Astrocyte (in vitro differentiated cells and primary cell): ENCODE results near the gene ZNF541. TPM values are rescaled to one million over a fixed set of nuclear protein-coding genes. Genes with fewer than 3 reads are reported as not detected.

Experiments used
- DNase-seq: peaks from one replicate; pipeline ENCODE4 v3.0.0-alpha.2; 2010; ENCODE audit warnings: low read depth
- FAIRE-seq: peaks from 2 replicates; lab custom pipeline; 2011; peaks lifted over from hg19 to GRCh38; lab: Jason Lieb, UNC
- H2AFZ ChIP-seq: 2 replicates; pipeline ENCODE4 v1.6.0; 2012; ENCODE audit warnings: low read depth, low read length, inconsistent platforms
- H3K27ac ChIP-seq: 2 replicates; pipeline ENCODE4 v1.5.1; 2011; ENCODE audit warnings: low read depth, low read length, inconsistent platforms
- H3K27me3 ChIP-seq: 2 replicates; pipeline ENCODE4 v1.6.0; 2011; ENCODE audit warnings: low read length, inconsistent platforms; ENCODE audit not compliant: insufficient read depth
- H3K36me3 ChIP-seq: 2 replicates; pipeline ENCODE4 v1.5.1; 2011; ENCODE audit warnings: low read length, inconsistent platforms; ENCODE audit not compliant: insufficient read depth
- H3K4me1 ChIP-seq: 2 replicates; pipeline ENCODE4 v1.5.1; 2011; ENCODE audit warnings: low read length, inconsistent platforms; ENCODE audit not compliant: insufficient read depth
- H3K4me2 ChIP-seq: 2 replicates; pipeline ENCODE4 v1.6.0; 2012; ENCODE audit warnings: low read length, inconsistent platforms
- H3K4me3 ChIP-seq: 2 replicates; pipeline ENCODE4 v1.5.1; 2011; ENCODE audit warnings: low read depth, mild to moderate bottlenecking, low read length, inconsistent platforms; ENCODE audit not compliant: insufficient read depth
- H3K79me2 ChIP-seq: 2 replicates; pipeline ENCODE4 v1.6.0; 2012; ENCODE audit warnings: mild to moderate bottlenecking, low read length, inconsistent platforms; ENCODE audit not compliant: insufficient read depth
- H3K9ac ChIP-seq: 2 replicates; pipeline ENCODE4 v1.6.0; 2012; ENCODE audit warnings: mild to moderate bottlenecking, low read length, inconsistent platforms
- H3K9me3 ChIP-seq: 2 replicates; pipeline ENCODE4 v1.5.1; 2012; ENCODE audit warnings: low read depth, mild to moderate bottlenecking, low read length, inconsistent platforms; ENCODE audit not compliant: insufficient read depth
- H4K20me1 ChIP-seq: 2 replicates; pipeline ENCODE4 v1.6.0; 2012; ENCODE audit warnings: low read length, inconsistent platforms; ENCODE audit not compliant: insufficient read depth
- H3K27ac Mint-ChIP-seq: one replicate; pipeline ENCODE4 v1.8.0; 2021; ENCODE audit warnings: mild to moderate bottlenecking, mixed read lengths; ENCODE audit not compliant: unreplicated experiment
- H3K27me3 Mint-ChIP-seq: one replicate; pipeline ENCODE4 v1.8.0; 2021; ENCODE audit warnings: low read depth, mixed read lengths; ENCODE audit not compliant: unreplicated experiment
- H3K36me3 Mint-ChIP-seq: one replicate; pipeline ENCODE4 v1.8.0; 2021; ENCODE audit warnings: low read depth, mixed read lengths; ENCODE audit not compliant: unreplicated experiment
- H3K4me1 Mint-ChIP-seq: one replicate; pipeline ENCODE4 v1.8.0; 2021; ENCODE audit warnings: low read depth, mixed read lengths; ENCODE audit not compliant: unreplicated experiment
- H3K4me3 Mint-ChIP-seq: one replicate; pipeline ENCODE4 v1.8.0; 2021; ENCODE audit warnings: mild to moderate bottlenecking, moderate library complexity, mixed read lengths; ENCODE audit not compliant: unreplicated experiment
- H3K9me3 Mint-ChIP-seq: one replicate; pipeline ENCODE4 v1.8.0; 2021; ENCODE audit warnings: mild to moderate bottlenecking, mixed read lengths; ENCODE audit not compliant: unreplicated experiment
- EZH2 ChIP-seq: IDR thresholded peaks from 2 replicates; pipeline ENCODE4 v1.6.1; 2012; ENCODE audit warnings: mild to moderate bottlenecking, low read length, inconsistent platforms; ENCODE audit not compliant: insufficient read depth
- total RNA-seq: library from RNA; stranded (reverse); gene quantifications from 2 replicates; pipeline ENCODE4 v1.2.1, GENCODE V29; 2021
- TF ChIP-seq, protein P1 (sequence below): IDR thresholded peaks from 2 replicates; pipeline ENCODE4 v1.5.1; 2011; ENCODE audit warnings: low read depth, mild to moderate bottlenecking, inconsistent platforms, low read length, moderate library complexity; ENCODE audit not compliant: insufficient read depth

Gene ZNF541
- total RNA-seq, 1 donor from 2014 or later, result not detected

DNA sequence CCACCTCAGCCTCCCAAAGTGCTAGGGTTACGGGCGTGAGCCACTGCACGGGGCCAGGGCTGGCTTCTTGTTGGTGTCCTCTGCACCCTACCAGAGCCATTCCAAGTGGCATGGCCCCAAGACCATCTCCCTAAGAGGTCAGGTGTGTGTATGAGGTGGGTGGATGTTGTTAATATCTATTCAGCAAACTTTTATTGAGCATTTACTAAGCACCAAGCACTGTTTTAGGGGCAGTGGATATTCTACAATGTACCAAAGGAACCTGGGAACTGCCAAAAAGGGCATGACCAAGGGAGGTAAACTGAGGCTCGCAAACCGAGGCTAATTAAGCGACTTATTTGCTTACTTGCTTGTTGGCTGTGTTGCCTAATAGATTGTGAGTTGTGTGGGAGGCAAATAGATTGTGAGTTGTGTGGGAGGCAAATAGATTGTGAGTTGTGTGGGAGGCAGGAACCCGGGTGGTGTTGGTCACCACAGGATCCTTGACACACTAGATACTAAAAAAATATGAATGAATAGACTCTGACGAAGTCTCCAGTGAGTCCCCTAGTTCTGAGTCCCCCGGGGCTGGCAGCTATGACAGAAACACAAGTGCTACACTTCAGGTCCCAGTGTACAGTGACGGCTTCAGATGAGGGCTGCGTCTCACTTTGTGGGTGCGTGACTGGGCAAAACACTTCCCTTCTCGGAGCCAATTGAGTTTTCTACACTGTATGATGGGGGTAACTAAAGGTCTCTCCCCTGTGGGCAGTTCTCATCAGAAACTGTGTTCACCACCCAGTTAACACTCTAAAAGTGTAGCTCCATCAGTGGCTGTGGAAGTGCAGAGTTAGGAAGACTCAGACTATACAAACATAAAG lies 31.0 kb upstream of the ZNF541 start:
- H3K9me3 Mint-ChIP-seq, result no peaks in the 10 kb centered on the region

DNA sequence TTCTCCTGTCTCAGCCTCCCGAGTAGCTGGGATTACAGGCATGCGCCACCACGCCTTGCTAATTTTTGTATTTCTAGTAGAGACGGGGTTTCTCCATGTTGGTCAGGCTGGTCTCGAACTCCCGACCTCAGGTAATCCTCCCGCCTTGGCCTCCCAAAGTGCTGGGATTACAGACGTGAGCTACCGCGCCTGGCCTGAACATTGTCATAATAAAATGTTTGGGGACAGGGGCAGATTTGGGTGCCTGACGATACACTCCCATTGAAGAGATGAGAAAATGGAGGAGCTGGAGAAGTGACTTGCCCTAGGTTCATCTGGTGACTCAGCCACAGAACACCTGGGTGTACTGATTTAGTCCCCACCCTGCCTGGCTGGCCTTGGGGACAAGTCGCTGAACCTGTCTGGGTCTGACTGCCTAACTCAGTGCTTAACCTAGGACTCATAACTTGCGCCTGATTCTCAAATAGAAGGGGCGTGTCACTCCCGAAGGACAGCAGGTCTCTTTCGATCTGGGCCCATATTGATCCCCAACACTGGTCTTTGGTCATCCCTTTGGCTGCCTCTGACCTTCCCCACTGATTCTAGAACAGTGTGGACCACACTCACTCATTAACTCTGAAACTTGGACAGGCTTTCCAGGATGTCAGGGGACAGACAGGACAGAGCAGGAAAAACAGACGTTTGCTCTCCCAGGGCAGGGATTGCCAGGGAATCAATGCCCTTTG lies 28.4 kb upstream of the ZNF541 start:
- Histone ChIP-seq H2AFZ (no peak overlapping the region), H3K27me3 (no peaks in the 10 kb centered on the region), H3K4me1 (peaks cover 12% of the 10 kb centered on the region), H3K27ac (no peak overlapping the region), H4K20me1 (no peaks in the 10 kb centered on the region), H3K9ac (peak overlapping the region; percentile 79), H3K4me2 (peak overlapping the region; percentile 89), H3K9me3 (no peaks in the 10 kb centered on the region), H3K4me3 (no peak overlapping the region), H3K36me3 (no peaks in the 10 kb centered on the region), H3K79me2 (no peaks in the 10 kb centered on the region)
- no peaks in the 10 kb centered on the region for H3K9me3 Mint-ChIP-seq
- no peaks in the 10 kb centered on the region for H3K36me3 Mint-ChIP-seq
- FAIRE-seq (no peak), DNase-seq (no peak)
- H3K4me1 Mint-ChIP-seq, result peaks cover 14% of the 10 kb centered on the region
- no peaks in the 10 kb centered on the region for H3K27me3 Mint-ChIP-seq
- TF ChIP-seq, protein P1, sequence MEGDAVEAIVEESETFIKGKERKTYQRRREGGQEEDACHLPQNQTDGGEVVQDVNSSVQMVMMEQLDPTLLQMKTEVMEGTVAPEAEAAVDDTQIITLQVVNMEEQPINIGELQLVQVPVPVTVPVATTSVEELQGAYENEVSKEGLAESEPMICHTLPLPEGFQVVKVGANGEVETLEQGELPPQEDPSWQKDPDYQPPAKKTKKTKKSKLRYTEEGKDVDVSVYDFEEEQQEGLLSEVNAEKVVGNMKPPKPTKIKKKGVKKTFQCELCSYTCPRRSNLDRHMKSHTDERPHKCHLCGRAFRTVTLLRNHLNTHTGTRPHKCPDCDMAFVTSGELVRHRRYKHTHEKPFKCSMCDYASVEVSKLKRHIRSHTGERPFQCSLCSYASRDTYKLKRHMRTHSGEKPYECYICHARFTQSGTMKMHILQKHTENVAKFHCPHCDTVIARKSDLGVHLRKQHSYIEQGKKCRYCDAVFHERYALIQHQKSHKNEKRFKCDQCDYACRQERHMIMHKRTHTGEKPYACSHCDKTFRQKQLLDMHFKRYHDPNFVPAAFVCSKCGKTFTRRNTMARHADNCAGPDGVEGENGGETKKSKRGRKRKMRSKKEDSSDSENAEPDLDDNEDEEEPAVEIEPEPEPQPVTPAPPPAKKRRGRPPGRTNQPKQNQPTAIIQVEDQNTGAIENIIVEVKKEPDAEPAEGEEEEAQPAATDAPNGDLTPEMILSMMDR, result no peak
- TF ChIP-seq EZH2, result no peak
- peak overlapping the region; percentile 83 for H3K4me3 Mint-ChIP-seq
- H3K27ac Mint-ChIP-seq, result no peak overlapping the region

More for the DNA sequence above, 31.0 kb upstream of the ZNF541 start:
- H3K4me1 Mint-ChIP-seq, result peaks cover 11% of the 10 kb centered on the region
- Histone ChIP-seq H3K9me3 (no peaks in the 10 kb centered on the region), H3K27me3 (no peaks in the 10 kb centered on the region), H3K4me1 (peaks cover 9% of the 10 kb centered on the region), H3K36me3 (no peaks in the 10 kb centered on the region), H2AFZ (no peak overlapping the region), H3K4me3 (no peak overlapping the region), H3K79me2 (peaks cover 11% of the 10 kb centered on the region), H3K4me2 (no peak overlapping the region), H3K27ac (no peak overlapping the region), H3K9ac (no peak overlapping the region), H4K20me1 (no peaks in the 10 kb centered on the region)
- TF ChIP-seq EZH2, result no peak
- TF ChIP-seq, protein P1, result no peak
- no peaks in the 10 kb centered on the region for H3K27me3 Mint-ChIP-seq
- DNase-seq (no peak), FAIRE-seq (no peak)
- no peak overlapping the region for H3K27ac Mint-ChIP-seq
- H3K4me3 Mint-ChIP-seq, result no peak overlapping the region
- no peaks in the 10 kb centered on the region for H3K36me3 Mint-ChIP-seq
